HG02588 (cell line): Measurements from ENCODE around the gene HIVEP1.
A peak's percentile ranks its signal among the peaks of the same experiment; 100 is the strongest.

Experiments used
- ATAC-seq: cut with Tn5 transposase; IDR thresholded peaks from one replicate; pipeline ENCODE4 v1.9.1; 2021; ENCODE audit warnings: mild to moderate bottlenecking, moderate library complexity; ENCODE audit not compliant: unreplicated experiment

Gene HIVEP1

DNA sequence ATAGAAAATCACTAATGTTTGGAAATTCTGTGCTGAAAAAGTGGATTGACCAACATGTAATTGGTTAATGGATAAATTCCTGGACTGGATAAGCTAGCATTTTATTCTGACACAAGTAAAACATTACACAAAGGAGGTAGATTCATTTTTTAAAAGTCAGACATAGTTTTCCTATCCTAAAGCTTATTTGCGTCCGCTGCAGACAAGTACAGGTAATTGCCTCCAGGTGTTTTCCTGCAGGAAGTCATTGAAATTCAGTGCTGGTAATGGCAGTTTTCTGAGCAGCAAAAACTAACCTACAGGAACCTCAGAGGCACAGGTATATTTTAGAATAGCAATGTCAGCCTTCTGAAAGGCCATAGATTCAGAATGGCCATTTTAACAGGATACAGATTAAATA is 20.0 kb upstream of the HIVEP1 start:
- ATAC-seq: no peak

DNA sequence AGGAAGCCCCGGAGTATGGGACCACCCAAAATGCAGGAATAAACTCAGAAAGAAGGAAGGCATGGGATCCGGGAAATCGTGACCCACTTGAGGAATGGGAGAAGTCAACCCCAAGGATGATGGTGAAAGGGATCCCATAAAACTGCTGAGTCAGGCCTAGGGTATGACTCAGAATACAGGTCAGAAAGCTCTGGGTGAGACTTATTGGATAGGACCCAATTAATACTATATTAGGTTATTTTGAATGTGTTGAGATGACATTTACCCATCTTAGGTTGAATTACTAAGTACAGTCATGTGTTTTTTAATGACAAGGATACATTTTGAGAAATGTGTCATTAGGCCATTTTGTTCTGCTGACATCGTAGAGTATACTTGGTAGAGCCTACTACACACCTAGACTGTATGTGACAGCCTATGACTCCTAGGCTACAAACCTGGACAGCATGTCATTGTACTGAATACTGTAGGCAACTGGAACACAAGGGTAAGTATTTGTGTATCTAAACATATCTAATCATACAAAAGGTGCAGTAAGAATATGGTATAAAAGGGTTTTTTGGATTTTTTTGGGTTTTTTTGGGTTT is 17.1 kb upstream of the HIVEP1 start:
- no peak for ATAC-seq

DNA sequence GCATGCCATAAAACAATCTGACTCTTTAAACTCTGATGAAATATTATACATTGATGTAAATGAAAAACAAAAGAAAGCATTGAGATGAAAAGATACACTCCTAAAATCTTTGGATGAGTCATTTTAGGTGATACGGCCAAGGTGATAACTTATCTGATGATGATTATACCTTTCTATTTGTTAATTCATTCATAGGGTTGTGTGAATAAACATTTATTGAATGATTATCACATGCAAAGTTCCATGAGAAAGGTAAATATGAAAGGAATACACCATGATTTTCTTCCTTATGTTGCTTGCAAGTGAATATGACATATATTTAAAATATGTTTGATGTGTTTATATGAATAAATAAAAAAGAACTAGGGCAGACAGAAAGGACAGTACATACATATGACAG is 15.4 kb upstream of the HIVEP1 start:
- no peak for ATAC-seq

DNA sequence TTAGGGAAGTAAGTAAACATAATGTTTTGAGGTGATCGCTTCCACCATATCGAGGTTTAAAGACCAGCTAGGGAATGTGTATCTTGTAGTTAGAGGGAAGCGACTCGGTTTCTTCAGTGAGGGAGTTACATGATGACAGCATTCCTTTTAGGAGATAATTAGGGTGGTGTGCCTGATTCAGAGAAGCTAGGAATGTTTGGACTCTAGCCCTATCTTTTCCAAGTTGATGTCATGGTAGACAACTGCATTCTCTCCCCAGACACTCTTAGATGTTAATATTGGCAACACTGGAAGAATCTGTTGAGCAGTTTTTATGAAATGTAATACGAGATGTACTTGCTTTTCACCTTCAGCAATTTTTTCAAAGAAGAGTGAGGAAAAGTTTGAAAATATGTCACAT is 12.9 kb upstream of the HIVEP1 start:
- ATAC-seq: no peak

DNA sequence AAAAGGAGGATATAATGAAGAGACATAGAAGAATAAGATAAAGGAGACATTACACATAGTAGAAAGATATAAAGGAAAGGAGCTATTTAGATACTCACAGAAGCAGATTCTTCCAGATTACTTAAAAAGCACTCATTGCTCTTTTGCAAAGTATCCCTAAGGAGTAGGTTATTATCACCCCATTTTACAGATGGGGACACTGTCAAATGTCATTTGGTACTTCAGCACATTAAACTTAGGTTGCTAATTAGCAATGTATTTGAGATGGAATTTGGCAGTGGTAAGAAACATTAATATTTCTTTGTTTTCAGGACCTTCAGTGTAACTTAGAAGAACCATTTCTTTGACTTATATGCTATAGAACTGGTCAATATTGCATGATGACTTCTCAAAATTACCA is 11.9 kb upstream of the HIVEP1 start:
- no peak for ATAC-seq

DNA sequence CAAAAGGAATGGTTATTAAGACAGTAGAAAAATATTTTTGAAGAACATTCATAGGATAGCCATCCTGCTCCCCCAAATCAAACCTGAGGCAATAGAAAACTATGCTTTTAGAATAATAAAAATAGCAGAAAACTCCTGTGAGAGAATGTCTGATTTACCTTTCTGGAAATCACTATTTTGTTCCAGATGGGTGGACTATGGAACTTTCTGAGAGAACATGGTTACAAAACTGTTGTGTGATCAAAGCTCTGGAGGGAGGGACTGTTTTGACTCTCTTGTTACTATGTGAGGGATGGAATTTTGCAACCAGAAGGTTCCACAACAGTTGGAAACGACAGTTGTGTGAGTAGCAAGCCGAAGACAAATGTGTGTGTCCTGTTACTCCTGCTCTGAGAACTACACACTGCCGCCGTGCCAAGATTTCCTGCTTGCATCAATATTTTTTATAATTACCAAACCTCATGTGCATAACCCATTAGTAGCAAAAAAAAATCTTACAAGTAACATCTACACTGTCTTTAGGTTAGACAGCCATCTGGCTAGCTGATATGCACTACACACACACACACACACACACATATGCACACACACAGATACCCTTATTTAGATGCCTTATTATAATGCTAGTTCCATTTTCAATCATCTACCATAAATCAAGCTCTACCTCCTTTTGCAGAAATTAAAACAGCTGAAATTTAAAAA is 11.0 kb upstream of the HIVEP1 start:
- no peak for ATAC-seq

DNA sequence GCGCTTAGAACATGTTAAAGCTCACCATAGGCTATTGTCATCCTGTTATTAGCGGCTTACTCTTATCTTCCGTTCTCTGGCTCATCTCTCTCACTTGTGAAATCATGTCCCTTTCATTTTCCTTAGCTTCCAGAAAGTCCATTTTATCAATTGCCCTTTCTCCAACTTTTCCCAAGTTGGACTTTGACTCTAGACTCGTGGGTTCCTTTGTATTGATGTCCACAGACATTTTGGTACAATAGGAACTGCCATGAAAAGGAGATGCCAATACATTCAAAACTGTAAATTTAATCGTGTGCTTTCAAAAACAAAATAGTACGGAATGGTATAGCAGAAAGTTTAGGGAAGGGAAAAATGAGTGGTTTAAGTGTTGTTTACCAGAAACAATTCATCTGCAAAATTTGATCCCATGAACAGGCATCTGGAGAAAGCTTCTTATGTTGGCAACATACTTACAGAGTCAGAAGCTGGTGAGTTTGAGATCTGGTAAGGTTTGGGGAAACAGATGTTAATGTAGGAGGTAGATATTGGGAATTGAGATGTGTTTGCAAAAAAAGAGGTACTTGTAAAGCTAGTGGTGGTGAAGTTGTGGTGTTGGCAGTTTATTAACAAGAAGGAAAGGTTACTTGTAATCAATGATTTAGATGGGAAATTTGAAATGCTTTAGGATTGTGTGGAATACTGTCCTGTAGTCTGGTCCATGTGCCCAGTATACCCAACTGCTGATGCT is 10.2 kb upstream of the HIVEP1 start:
- no peak for ATAC-seq

DNA sequence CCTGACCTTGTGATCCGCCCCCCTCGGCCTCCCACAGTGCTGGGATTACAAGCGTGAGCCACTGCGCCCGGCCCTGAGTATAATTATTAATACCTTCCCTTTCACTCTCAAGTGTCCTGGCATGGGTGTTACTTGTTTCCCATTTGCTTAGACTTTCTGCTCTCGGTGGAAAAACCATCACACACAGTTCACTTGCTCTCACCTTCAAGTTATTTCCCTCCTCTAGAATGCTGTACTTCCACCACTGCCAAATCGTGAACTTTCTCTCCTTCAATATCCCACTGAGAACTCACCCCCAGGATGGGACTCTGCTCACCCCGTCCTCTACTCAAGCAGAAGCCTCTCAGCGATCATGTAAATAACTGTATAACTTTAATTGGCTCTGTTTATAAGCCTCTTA is 4.6 kb upstream of the HIVEP1 start:
- no peak for ATAC-seq

DNA sequence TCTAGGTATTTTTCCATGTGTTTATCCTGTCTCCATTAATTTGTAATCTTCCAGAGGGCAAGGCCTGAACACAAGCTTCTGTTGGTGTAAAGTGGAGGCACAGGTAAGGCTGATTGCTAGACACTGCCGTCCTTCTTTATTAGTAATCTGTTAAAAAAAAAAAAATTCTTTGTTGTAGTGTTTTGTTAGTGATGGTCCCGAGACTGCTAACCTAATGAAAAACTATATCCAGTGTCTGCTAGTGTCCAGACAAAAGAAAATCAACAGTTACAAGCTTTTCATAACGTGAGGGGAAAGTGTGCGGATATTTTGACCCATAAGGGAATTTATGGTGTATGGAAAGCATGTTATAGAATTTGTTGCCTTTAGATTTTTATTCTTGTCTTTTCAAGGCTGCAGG is 4.2 kb upstream of the HIVEP1 start:
- ATAC-seq: no peak

DNA sequence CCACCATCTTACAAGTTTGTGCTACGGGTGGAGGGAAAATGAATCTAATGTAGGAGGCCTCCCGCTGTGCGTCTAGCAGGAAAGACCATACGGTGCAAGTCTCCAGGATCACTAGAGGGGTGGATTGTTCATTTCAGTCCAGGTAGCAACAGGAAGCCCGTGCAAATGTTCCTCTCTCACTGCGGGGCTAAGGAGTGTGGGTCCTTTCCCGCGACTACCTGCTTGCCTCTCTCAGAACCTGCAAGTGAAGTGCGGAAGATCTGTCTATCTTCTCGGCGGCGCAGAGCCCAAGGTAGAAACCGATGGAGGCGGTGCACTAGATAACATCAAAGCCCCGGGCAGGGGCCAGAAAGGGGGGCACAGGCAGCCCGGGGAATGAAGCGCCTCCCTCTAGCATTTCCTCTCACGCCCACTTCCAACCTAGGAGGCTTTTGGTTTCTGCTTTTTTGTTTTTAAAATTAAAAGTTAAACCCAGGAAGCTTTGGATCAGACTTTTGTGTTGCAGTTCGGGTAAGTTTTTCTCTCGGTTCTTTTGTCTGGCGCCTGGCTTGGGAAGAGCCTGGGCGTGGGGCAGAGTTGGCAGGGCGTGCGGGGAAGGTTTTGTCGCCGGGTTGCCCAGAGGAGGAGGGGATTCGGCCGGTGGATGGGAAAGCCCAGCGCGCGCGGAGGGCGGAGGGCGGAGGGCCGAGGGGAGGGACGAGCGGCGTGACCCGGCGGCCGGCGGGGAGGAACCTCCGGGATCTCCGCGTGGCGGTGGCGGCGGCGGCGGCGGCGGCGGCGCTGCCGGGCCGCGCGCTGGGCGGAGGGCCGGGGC is 3.5 kb upstream of the HIVEP1 start:
- ATAC-seq: peak; percentile 20

DNA sequence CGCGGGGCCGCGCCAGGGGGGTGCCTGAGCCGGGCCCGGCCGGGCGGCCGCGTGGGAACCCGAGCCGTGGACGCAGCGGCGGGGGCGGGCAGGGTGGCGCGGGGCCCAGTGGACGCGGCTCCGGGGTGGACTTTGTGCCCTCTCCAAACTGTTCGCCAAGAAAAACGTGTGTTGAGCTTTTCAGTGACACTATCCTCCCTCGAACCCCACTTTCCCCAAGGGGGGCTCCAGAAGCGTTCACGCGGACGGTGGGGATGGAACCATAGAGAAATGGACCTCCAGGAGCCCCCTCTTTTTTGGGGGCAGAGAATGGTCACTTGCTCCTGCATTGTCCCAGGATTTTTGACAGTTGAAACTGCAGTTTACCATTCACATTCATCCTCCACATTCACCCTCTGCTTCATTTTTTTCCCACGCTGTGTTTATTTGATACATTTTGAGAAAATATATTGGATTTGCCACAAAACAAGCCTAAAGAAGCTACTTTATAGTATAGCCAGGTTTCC is 2.9 kb upstream of the HIVEP1 start:
- ATAC-seq: no peak

DNA sequence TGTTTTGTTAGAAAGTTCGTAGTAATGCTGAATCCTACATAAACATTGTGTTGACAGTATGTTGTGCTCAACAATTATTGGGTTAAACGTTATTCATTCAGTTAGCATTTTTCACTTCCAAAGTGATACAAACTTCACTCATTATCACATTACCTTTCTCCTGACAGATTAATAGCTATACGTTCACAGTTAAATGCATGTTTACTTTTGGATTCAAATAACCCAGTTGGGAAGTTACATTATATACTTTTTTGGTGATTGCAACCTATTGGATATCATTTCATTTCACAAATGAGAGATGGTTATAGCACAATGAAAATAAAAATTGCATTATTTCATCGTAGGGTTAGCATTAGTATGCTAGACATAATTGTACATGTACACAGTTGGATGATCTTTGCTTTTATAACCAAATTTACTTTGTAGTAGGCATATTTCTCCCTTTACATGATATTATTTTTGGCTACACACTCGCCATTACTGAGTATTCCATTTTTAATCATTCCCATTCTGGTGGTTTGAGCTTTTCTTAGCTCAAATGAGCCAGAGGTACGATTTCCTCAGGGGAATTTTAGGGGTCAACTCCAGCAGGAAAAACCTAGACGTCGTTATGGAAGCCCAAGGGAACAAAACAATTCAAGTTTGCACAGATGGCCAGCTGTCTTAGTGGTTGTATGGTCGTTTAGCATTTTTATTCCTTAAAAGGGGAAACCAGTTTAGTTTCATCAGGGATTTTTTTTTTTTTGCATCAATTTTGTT is 2.1 kb upstream of the HIVEP1 start:
- no peak for ATAC-seq

DNA sequence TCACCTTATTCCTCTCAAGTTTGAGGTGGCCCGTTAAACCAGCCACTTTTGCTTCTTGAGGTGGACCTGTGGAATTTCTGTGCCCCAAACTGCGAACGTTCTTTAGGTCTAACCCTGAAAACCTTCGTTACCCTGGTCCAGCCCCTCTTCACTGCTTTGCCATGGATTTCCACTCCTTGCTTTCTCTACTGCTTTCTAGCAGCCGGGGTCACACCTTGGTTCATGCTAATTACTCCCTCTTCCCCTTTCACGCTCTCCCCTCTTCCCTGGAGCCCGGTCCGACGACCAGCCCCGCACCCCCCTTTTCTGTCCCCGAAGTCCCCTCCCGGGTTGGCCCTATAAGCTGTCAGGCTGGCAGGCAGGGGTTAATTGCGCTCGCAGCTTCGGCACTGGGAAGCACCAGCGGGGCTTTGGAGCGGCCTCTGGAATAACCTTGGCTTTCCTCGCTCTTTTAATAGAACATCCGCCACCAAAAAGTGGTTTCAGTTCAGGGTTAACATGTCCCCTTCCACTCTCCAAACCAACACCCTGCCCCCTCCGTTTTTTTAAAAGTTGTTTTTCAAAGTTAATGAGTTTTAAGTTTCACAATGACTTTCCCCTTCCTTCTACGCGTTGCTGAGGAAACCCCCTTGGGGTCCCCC is 1.4 kb upstream of the HIVEP1 start:
- ATAC-seq: peak; percentile 28

DNA sequence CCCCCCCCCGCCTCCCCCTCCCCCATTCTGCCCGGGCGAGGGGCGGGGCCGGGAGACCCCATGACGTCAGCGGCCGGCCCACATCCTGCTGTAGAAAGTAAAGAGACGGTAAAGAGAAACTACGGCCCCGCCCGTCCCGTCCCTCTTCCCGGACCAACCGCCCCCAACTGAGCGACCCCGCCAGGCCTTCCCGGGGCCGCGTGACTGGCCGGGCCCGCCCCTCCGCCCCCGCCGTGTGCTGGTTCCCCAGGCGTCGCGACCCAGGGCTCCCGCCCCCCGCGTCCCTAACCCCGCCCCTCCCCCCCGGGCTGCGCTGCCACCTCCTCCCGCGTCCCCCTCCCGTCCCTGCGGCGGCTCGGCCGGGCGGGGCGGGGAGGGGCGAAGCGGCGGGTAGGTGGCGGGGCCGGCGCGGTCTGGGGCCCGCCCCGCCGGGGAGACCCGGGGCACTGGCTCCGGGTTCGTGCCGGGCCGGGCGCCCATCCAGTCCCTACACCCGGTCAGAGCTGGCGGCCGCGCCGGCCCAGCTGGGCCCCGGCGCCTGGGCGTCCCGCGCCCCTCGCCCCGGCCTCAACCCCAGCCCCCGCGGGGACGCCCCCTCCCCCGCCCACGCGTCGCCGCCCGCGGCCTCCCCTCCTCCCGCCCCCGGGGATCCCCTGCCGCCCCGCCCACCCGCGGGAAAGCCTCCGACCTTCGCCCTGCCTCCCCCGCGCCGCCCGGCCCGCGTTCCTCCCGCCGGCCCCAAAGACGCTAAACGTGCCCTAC is 655 bp upstream of the HIVEP1 start:
- peak; percentile 60 for ATAC-seq

DNA sequence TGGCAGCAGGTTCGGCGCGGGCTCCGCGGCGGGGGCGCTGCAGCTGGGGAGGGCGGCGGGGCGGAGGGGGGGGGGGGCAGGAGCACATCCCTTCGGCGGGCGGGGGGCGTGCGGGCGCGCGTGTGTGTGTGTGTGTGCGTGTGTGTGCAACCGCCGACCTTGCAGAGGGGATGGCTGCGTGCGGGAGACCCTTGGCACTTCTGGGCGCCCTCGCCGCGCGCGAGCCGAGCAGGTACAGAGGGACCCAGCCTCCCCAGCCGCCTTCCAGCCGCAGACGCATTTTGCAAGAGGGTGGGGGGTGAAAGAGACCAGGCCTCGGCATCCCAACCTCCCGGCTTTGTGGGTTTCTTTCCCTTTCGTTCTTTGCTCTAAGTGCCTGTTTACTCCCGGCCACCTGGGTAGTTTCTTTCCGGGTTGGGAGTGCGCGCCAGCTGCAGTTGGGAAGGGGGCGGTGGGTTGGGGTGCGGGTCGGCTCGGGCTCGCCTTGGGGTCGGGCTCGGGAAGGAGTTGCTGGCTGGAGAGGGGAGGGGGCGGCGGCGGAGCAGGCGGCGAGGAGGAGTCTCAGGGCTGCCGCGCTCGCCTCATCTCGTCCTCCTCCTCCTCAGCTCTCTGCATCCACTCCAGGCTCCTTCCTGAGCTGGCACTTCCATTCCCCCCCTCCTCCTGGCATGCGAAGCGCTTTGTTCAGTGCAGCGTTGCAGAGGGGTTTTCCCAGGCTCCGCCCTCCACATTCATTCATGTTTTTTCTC is 620 bp downstream of the HIVEP1 start:
- ATAC-seq: no peak

DNA sequence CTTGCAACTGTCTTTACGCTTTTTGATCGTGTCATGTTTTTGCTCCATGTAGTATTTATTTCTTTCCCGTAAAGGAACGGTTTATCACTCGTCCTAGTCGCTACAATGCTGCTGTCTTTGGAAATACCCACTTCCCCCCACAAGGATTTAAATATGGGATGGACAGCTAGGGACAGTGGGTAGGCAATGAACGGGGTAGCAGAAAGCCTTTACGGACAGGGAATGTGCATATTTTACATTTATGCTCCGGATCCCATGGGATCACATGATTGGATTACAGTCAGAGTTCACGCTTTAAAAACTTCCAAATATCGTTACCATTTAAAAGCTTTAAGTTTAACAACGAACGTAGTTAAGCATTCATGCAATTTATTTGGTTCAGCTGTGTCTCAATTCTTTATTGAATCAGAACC is 1.2 kb downstream of the HIVEP1 start:
- ATAC-seq: no peak

DNA sequence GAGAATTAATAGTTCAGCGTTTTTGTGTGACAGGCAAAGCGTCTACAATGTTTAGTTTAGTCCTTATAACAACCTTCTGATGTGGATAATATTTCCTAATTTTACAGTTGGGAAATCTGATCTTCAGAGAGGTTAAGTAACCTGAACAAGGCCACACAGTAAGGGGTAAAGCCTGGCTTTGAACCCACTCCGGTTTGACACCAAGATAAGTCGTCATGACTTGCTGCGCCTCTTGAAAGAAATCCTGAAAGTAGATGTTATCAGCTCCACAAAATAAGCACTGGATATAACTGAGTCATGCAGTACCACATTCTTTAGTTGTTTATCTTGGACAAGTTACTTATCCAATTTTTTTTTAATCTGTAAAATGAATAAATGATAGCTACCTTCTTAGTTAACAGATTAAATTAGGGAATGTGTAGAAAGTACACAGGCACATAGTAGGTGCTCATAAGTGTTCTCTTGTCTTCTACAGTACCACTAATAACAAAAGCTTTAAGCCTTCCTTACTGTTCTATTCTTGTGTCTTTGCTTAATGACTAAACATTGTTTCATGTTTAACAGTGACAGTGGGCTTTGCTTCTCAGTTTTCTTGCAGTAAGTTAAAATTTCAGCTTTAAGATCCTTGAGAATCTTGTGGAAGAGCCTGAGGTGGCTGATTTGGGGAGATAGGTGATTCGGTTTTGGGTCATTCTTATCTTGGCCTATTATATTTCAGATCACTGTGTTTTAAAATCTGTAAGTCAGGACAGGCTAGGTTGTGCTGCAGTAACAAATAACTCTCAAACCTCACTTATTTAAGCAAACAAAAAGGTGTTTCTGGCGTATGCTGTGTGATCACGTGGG is 2.1 kb downstream of the HIVEP1 start:
- no peak for ATAC-seq

DNA sequence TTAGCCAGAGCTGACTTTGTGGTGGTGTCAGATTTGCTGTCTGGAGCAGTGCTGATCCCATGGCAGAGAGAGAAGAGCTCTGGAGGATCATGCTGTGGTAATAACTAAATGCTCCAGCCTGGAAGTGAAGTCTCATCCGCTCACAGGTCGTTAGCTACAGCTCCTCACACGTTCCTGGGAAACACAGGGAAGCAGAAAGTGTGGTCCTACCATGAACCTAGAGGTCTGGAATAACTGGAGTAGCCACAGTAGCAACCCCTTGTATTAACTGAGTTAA is 2.7 kb downstream of the HIVEP1 start:
- ATAC-seq: no peak
